ENCODE results near the gene HEBP1.

- no peak for TF ChIP-seq GATA2 (IDR thresholded peaks at IDR 0.05; ENCODE audit: low read depth, low read length)
- no peak for TF ChIP-seq GATA3 (IDR thresholded peaks at IDR 0.05; ENCODE audit: low read depth, low read length)
Observed at GRCh38 chr12:12936983-12937491, 63.0 kb downstream of the HEBP1 start.

Measured in SH-SY5Y (cell line).